Glutamatergic neuron (in vitro differentiated cells): ENCODE measurements around the gene FBN2. TPM values are rescaled to one million over a fixed set of nuclear protein-coding genes. Genes with fewer than 3 reads are reported as not detected.

Source experiments
- DNase-seq: peaks from one replicate; pipeline ENCODE4 v3.0.0; 2022
- H3K27ac Mint-ChIP-seq: one replicate; pipeline ENCODE4 v1.8.0; 2020; ENCODE audit warnings: mild to moderate bottlenecking, mixed read lengths, inconsistent platforms; ENCODE audit not compliant: unreplicated experiment
- H3K27me3 Mint-ChIP-seq: one replicate; pipeline ENCODE4 v1.8.0; 2020; ENCODE audit warnings: mild to moderate bottlenecking, moderate library complexity, mixed read lengths, inconsistent platforms; ENCODE audit not compliant: unreplicated experiment
- H3K36me3 Mint-ChIP-seq: one replicate; pipeline ENCODE4 v1.8.0; 2020; ENCODE audit warnings: mild to moderate bottlenecking, mixed read lengths, inconsistent platforms; ENCODE audit not compliant: unreplicated experiment
- H3K4me1 Mint-ChIP-seq: one replicate; pipeline ENCODE4 v1.8.0; 2020; ENCODE audit warnings: mild to moderate bottlenecking, low read depth, mixed read lengths, inconsistent platforms; ENCODE audit not compliant: unreplicated experiment
- H3K4me3 Mint-ChIP-seq: one replicate; pipeline ENCODE4 v1.8.0; 2020; ENCODE audit warnings: mild to moderate bottlenecking, mixed read lengths, inconsistent platforms; ENCODE audit not compliant: unreplicated experiment
- H3K9me3 Mint-ChIP-seq: one replicate; pipeline ENCODE4 v1.8.0; 2020; ENCODE audit warnings: mild to moderate bottlenecking, moderate library complexity, mixed read lengths, inconsistent platforms; ENCODE audit not compliant: unreplicated experiment
- CTCF ChIP-seq: fragments of 200-600 bp; sonication (generic); IDR thresholded peaks from one replicate; pipeline ENCODE4 v1.5.0; 2021; ENCODE audit not compliant: partially characterized antibody, unreplicated experiment
- total RNA-seq: library from RNA; stranded (reverse); fragmentation: NEBNext Ultra II Directional; extraction: Animal tissue kit (Norgen Biotek cat#: 25700); gene quantifications from one replicate; pipeline ENCODE4 v1.2.1, GENCODE V29; 2021; ENCODE audit not compliant: unreplicated experiment

Gene FBN2
- total RNA-seq, 1 donor from 2014 or later: 0.86 TPM

- no peak overlapping the region for H3K27ac Mint-ChIP-seq
- DNase-seq: no peak
- TF ChIP-seq CTCF: no peak
- H3K4me3 Mint-ChIP-seq: no peak overlapping the region
- H3K36me3 Mint-ChIP-seq: no peaks in the 10 kb centered on the region
- H3K27me3 Mint-ChIP-seq: no peaks in the 10 kb centered on the region
- H3K9me3 Mint-ChIP-seq: no peaks in the 10 kb centered on the region
- no peaks in the 10 kb centered on the region for H3K4me1 Mint-ChIP-seq
These were observed 324.2 kb downstream of the FBN2 start for GRCh38 chr5:128213833-128214232.

GRCh38 chr5:128213340-128213739 lies 324.7 kb downstream of the FBN2 start:
- Mint-ChIP-seq H3K9me3 (no peaks in the 10 kb centered on the region), H3K36me3 (no peaks in the 10 kb centered on the region), H3K27ac (no peak overlapping the region), H3K27me3 (no peaks in the 10 kb centered on the region), H3K4me3 (no peak overlapping the region), H3K4me1 (no peaks in the 10 kb centered on the region)
- TF ChIP-seq CTCF: peak; percentile 82
- DNase-seq: peak; percentile 53

GRCh38 chr5:128212191-128212806 lies 325.7 kb downstream of the FBN2 start:
- TF ChIP-seq CTCF: no peak
- Mint-ChIP-seq H3K9me3 (no peaks in the 10 kb centered on the region), H3K4me1 (no peaks in the 10 kb centered on the region), H3K36me3 (no peaks in the 10 kb centered on the region), H3K27ac (no peak overlapping the region), H3K4me3 (no peak overlapping the region), H3K27me3 (no peaks in the 10 kb centered on the region)
- DNase-seq: no peak

GRCh38 chr5:128208436-128208835 lies 329.6 kb downstream of the FBN2 start:
- no peak overlapping the region for H3K27ac Mint-ChIP-seq
- no peak for TF ChIP-seq CTCF
- H3K36me3 Mint-ChIP-seq: no peaks in the 10 kb centered on the region
- DNase-seq: no peak
- H3K4me1 Mint-ChIP-seq: no peaks in the 10 kb centered on the region
- no peaks in the 10 kb centered on the region for H3K27me3 Mint-ChIP-seq
- H3K9me3 Mint-ChIP-seq: no peaks in the 10 kb centered on the region
- no peak overlapping the region for H3K4me3 Mint-ChIP-seq
